Parathyroid adenoma (tissue), 2 donors: ENCODE measurements around the gene EPG5.

ENCODE experiments used
- H2AFZ ChIP-seq: fragments of 300-600 bp; sonication (generic); one replicate; pipeline ENCODE4 v1.7.0; 2017; ENCODE audit warnings: antibody characterized with exemption, mild to moderate bottlenecking
- H3K27ac ChIP-seq: fragments of 300-600 bp; sonication (generic); one replicate; pipeline ENCODE4 v1.7.0; 2017
- H3K27me3 ChIP-seq: fragments of 300-600 bp; sonication (generic); one replicate; pipeline ENCODE4 v1.7.0; 2017; ENCODE audit warnings: low read length; ENCODE audit not compliant: control insufficient read depth, insufficient read depth
- H3K36me3 ChIP-seq: fragments of 300-600 bp; sonication (generic); one replicate; pipeline ENCODE4 v1.7.0; 2017; ENCODE audit warnings: low read length; ENCODE audit not compliant: control insufficient read depth, insufficient read depth
- H3K4me1 ChIP-seq: fragments of 300-600 bp; sonication (generic); one replicate; pipeline ENCODE4 v1.7.0; 2017; ENCODE audit warnings: control low read depth
- H3K4me2 ChIP-seq: fragments of 300-600 bp; sonication (generic); one replicate; pipeline ENCODE4 v1.7.0; 2017; ENCODE audit warnings: low read length
- H3K4me3 ChIP-seq: fragments of 300-600 bp; sonication (generic); one replicate; pipeline ENCODE4 v1.7.0; 2017; ENCODE audit warnings: low read depth, low read length
- H3K79me2 ChIP-seq: fragments of 300-600 bp; sonication (generic); one replicate; pipeline ENCODE4 v1.7.0; 2017; ENCODE audit warnings: control low read depth
- H3K9ac ChIP-seq: fragments of 300-600 bp; sonication (generic); one replicate; pipeline ENCODE4 v1.7.0; 2017; ENCODE audit warnings: mild to moderate bottlenecking
- H3K9me3 ChIP-seq: fragments of 300-600 bp; sonication (generic); one replicate; pipeline ENCODE4 v1.7.0; 2017; ENCODE audit warnings: low read length; ENCODE audit not compliant: control insufficient read depth
- CTCF ChIP-seq: fragments of 300-600 bp; sonication (generic); IDR thresholded peaks from one replicate; pipeline ENCODE4 v1.7.0; 2017; ENCODE audit warnings: antibody characterized with exemption, mild to moderate bottlenecking
- donor health status: primary hyperparathyroidism.

Gene EPG5

GRCh38 chr18:45932708-45933107, 34.4 kb downstream of the EPG5 start:
- Histone ChIP-seq H3K4me3 (no peak overlapping the region), H3K4me2 (no peak overlapping the region), H3K79me2 (no peaks in the 10 kb centered on the region), H3K36me3 (no peaks in the 10 kb centered on the region), H3K27me3 (no peaks in the 10 kb centered on the region), H2AFZ (no peak overlapping the region), H3K9ac (no peak overlapping the region), H3K4me1 (no peaks in the 10 kb centered on the region), H3K27ac (no peak overlapping the region), H3K9me3 (no peaks in the 10 kb centered on the region)
- no peak for TF ChIP-seq CTCF

- TF ChIP-seq CTCF = no peak
- Histone ChIP-seq H3K9me3 (no peaks in the 10 kb centered on the region), H3K27me3 (no peaks in the 10 kb centered on the region), H3K27ac (no peak overlapping the region), H3K4me1 (no peaks in the 10 kb centered on the region), H3K4me3 (no peak overlapping the region), H2AFZ (no peak overlapping the region), H3K79me2 (no peaks in the 10 kb centered on the region), H3K9ac (no peak overlapping the region), H3K4me2 (no peak overlapping the region), H3K36me3 (no peaks in the 10 kb centered on the region)
These were observed 36.2 kb downstream of the EPG5 start for GRCh38 chr18:45930963-45931362.

- Histone ChIP-seq H3K27ac (no peak overlapping the region), H3K4me1 (no peaks in the 10 kb centered on the region), H3K27me3 (no peaks in the 10 kb centered on the region), H3K9ac (no peak overlapping the region), H3K4me2 (no peak overlapping the region), H3K9me3 (no peaks in the 10 kb centered on the region), H3K4me3 (no peak overlapping the region), H3K36me3 (no peaks in the 10 kb centered on the region), H2AFZ (no peak overlapping the region), H3K79me2 (no peaks in the 10 kb centered on the region)
- no peak for TF ChIP-seq CTCF
These were observed 40.4 kb downstream of the EPG5 start for GRCh38 chr18:45926691-45927090.

- H3K4me3 ChIP-seq = no peak overlapping the region
- no peak overlapping the region for H3K9ac ChIP-seq
- no peaks in the 10 kb centered on the region for H3K79me2 ChIP-seq
- no peaks in the 10 kb centered on the region for H3K4me1 ChIP-seq
- H2AFZ ChIP-seq = no peak overlapping the region
- no peaks in the 10 kb centered on the region for H3K27me3 ChIP-seq
- no peak overlapping the region for H3K27ac ChIP-seq
- no peak overlapping the region for H3K4me2 ChIP-seq
- TF ChIP-seq CTCF = no peak
- H3K9me3 ChIP-seq = no peaks in the 10 kb centered on the region
- no peaks in the 10 kb centered on the region for H3K36me3 ChIP-seq
These were observed 41.0 kb downstream of the EPG5 start for GRCh38 chr18:45926085-45926484.

GRCh38 chr18:45923138-45923537, 44.0 kb downstream of the EPG5 start:
- Histone ChIP-seq H3K79me2 (no peaks in the 10 kb centered on the region), H3K9ac (no peak overlapping the region), H3K9me3 (no peaks in the 10 kb centered on the region), H3K27ac (no peak overlapping the region), H3K27me3 (no peaks in the 10 kb centered on the region), H3K36me3 (no peaks in the 10 kb centered on the region), H3K4me2 (no peak overlapping the region), H3K4me1 (peaks cover 4% of the 10 kb centered on the region), H2AFZ (no peak overlapping the region), H3K4me3 (no peak overlapping the region)
- no peak for TF ChIP-seq CTCF
